GM12865 (cell line): ENCODE measurements around the gene BCAS1.
A peak's percentile ranks its signal among the peaks of the same experiment; 100 is the strongest.

Experiments used
- DNase-seq: peaks from one replicate; pipeline ENCODE4 v3.0.0; 2010; ENCODE audit warnings: low read depth
- H3K4me3 ChIP-seq: 2 replicates; pipeline ENCODE4 v1.5.1; 2011; ENCODE audit warnings: mild to moderate bottlenecking, low read depth, low read length, control low read depth
- CTCF ChIP-seq: IDR thresholded peaks from 2 replicates; pipeline ENCODE4 v1.5.1; 2011; ENCODE audit warnings: low read length, control low read depth, low read depth, inconsistent platforms; ENCODE audit not compliant: insufficient read depth; ENCODE audit errors: missing control alignments

Gene BCAS1

DNA sequence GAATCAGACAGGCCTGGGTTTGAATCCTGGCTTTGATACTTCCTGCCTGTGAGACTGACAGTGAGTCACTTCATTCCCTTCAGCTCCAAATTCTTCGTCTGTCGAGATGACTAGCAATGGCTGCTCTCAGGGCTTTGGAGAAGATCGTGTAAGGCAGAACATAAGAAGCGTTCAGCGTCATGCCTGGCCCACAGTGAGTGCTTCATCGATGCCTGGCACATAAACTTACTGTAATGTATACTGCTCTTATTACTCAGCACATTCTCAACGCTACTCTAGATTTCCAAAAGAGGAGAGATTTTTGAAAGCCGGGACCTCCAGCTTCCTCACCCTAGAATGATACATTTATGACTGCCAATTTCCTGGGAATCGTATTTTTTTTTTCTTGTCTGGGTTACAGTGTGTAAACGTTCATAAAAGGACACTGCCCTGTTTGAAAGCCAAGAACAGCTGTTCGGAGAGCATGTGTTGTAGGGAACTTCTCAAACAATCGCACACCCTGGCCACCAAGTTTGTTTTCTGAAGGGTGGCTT is 16.2 kb upstream of the BCAS1 start:
- no peak for TF ChIP-seq CTCF
- DNase-seq: no peak
- no peak overlapping the region for H3K4me3 ChIP-seq

DNA sequence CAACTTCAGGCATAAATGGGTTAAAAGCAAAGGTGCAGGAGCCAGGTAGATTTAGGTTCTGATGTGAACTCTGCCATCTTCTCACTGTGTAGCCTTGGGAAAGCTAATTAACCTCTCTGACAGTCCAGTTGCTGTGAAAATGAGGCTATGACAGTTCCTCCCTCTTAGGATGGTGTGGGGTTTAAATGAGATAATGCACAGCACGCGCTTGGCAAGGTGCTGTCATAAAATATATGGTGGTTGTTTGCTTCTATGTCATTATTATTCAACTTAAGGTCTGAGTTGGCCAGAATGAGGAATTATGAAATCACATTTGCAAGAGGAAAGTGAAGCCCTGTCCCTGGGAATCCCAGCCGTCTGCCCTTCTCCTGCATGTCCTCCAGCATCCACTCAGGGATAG is 15.5 kb upstream of the BCAS1 start:
- H3K4me3 ChIP-seq: no peak overlapping the region
- TF ChIP-seq CTCF: no peak
- DNase-seq: no peak

DNA sequence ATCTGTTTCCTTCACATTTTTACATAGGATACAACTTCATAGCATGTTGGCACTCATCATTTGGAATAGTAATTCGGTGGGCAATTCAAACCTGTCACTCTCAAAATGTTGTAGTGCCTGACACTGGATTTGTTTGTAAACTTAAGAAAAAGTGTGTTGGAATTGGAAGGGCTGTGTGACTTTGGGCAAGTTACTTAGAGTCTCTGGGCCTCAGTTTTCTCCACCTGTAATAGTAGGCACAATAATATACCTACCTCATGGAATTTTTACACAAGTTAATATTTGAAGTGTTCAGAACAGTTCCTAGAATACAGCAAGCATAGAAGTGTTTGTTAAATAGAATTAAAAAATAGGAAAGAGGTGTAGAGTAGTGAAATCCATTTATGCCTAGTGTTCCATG is 15.0 kb upstream of the BCAS1 start:
- no peak overlapping the region for H3K4me3 ChIP-seq
- TF ChIP-seq CTCF: no peak
- DNase-seq: no peak

DNA sequence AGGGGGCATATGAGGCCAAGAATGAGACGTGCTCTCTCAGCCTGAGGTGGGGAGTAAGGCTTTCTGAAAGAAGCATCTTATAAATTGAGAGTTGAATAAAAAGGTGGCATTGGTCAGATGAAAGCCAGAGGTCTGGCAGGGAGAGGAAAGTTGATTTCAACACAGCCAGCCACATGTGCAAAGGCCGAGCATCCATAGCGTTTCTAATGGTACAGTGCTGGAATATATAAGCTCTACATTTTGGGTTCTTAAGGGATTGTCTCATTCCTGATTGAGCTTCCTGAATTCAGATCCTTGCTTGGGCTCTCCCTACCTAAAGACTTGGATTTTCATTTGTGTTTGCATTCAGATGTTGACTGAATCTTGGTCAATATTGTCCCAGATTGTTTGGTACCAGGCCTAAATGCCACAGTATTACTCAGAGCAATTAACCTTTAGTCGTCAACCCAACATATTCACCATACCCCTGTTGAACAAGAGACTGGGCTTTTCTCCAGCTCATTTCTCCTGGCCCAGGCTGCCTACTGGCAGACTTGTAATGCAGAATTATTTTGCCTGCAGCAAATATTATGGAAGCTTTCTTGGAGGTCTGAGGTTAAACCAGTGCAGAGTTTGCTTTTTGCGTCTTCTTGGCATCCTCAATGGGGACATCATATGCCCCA is 14.5 kb upstream of the BCAS1 start:
- TF ChIP-seq CTCF: no peak
- no peak overlapping the region for H3K4me3 ChIP-seq
- no peak for DNase-seq

GRCh38 chr20:54084193-54084592 is 13.8 kb upstream of the BCAS1 start:
- DNase-seq: no peak
- no peak for TF ChIP-seq CTCF
- no peak overlapping the region for H3K4me3 ChIP-seq

GRCh38 chr20:54083459-54083858 is 13.1 kb upstream of the BCAS1 start:
- no peak for TF ChIP-seq CTCF
- no peak overlapping the region for H3K4me3 ChIP-seq
- DNase-seq: peak; percentile 23

DNA sequence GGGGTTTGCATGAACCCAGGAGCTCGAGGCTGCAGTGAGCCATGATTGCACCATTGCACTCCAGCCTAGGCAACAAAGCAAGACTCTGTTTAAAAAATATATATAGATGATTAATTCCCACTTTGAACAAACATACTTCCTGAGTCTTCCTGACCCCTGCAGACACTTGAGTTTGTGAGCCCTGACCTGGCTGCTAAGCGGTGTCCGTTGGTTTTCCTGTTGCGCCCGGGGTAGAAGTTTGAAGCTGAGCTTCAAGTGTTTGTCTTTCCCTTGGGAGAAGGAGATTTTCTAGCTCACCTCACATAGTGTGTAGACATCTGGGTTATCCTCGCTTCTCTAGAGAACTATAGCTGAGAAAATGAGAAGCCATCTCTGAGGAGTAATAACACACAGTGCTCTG is 11.7 kb upstream of the BCAS1 start:
- H3K4me3 ChIP-seq: no peak overlapping the region
- TF ChIP-seq CTCF: no peak
- DNase-seq: no peak
